Measurements from ENCODE around the gene ASTN2.

Gene ASTN2

DNA sequence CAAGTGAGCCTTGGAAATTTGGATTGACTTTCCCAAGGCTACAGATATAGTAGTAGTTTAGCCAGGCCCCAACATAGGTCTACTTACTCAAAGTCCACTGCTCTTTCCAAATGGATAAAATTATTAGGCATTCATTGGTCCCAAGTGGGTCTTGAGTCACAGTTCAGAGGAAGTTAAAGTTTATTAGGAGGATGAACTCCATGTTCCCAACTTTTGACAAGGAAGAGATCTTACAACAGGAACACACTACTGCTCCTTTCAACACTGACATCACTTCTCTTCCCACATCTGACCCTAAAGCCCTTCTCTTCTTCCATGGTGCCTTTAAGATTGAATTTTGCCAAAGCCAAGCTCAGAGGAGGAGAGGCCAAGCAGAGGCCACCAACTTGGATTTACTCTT, 962.2 kb downstream of the ASTN2 start:
- no peaks in the 10 kb centered on the region for H3K27me3 ChIP-seq
- 0 out of 22 replicates have a peak, but pooled peaks cover 0 to 4% (median 0%) of the 10 kb centered on the region in 11 experiments for H3K36me3 ChIP-seq
- H3K27ac ChIP-seq: no peak overlapping the region
- no peak for TF ChIP-seq Cebpa-rat (IDR thresholded peaks at IDR 0.05)
- no peak overlapping the region for H3K9ac ChIP-seq
- H3K4me1 ChIP-seq: peaks cover 0 to 16% (median 10%) of the 10 kb centered on the region in 10 experiments; a peak in 14 of 20 replicates
- H3K4me3 ChIP-seq: no peak overlapping the region
- no peaks in the 10 kb centered on the region for H4K20me1 ChIP-seq
- peaks cover 10 to 19% (median 12%) of the 10 kb centered on the region in 11 experiments for H3K9me3 ChIP-seq (replicated peaks in 1 of 11)
- H3K4me2 ChIP-seq: no peak overlapping the region

DNA sequence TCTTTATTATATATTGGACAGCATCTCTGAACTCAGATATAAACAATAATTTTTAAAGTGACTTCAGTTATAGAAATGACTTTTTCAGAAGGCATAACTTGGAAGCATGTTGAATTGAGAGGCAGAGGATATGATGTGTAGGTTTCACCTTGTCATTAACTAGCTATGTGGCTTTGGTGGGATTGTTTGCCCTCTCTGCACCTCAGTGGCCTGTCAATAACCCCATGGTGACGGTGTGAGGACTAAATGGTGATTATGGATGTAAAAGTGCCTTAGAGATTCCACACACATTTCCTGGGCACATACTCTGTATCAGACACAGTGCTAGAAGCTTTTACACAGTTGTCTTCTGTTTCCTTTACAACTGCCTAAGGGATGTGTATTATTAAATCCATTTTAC, 962.6 kb downstream of the ASTN2 start:
- H3K27ac ChIP-seq: no peak overlapping the region
- no peak overlapping the region for H3K4me3 ChIP-seq
- H3K4me1 ChIP-seq: peaks cover 0 to 19% (median 14%) of the 10 kb centered on the region in 10 experiments; a peak in 14 of 20 replicates
- H3K4me2 ChIP-seq: no peak overlapping the region
- no peaks in the 10 kb centered on the region for H3K27me3 ChIP-seq
- H3K9ac ChIP-seq: no peak overlapping the region
- peaks cover 10 to 15% (median 11%) of the 10 kb centered on the region in 11 experiments for H3K9me3 ChIP-seq (replicated peaks in 1 of 11)
- no peak for TF ChIP-seq Cebpa-rat (IDR thresholded peaks at IDR 0.05)
- H3K36me3 ChIP-seq: 0 out of 22 replicates have a peak, but pooled peaks cover 0 to 4% (median 0%) of the 10 kb centered on the region in 11 experiments
- no peaks in the 10 kb centered on the region for H4K20me1 ChIP-seq

- Histone ChIP-seq H3K9ac (no peak overlapping the region), H4K20me1 (no peaks in the 10 kb centered on the region), H3K36me3 (0 out of 22 replicates have a peak, but pooled peaks cover 0 to 2% (median 0%) of the 10 kb centered on the region in 11 experiments), H3K27me3 (no peaks in the 10 kb centered on the region), H3K27ac (no peak overlapping the region), H3K4me3 (no peak overlapping the region), H3K4me1 (peaks cover 0 to 19% (median 14%) of the 10 kb centered on the region in 10 experiments; a peak in 14 of 20 replicates), H3K9me3 (replicated peaks in 1 of 11) (peaks cover 4 to 8% (median 5%) of the 10 kb centered on the region in 11 experiments), H3K4me2 (no peak overlapping the region)
- TF ChIP-seq Cebpa-rat (IDR thresholded peaks at IDR 0.05): no peak
Measured at GRCh38 chr9:116451500-116452115, 963.2 kb downstream of the ASTN2 start.

DNA sequence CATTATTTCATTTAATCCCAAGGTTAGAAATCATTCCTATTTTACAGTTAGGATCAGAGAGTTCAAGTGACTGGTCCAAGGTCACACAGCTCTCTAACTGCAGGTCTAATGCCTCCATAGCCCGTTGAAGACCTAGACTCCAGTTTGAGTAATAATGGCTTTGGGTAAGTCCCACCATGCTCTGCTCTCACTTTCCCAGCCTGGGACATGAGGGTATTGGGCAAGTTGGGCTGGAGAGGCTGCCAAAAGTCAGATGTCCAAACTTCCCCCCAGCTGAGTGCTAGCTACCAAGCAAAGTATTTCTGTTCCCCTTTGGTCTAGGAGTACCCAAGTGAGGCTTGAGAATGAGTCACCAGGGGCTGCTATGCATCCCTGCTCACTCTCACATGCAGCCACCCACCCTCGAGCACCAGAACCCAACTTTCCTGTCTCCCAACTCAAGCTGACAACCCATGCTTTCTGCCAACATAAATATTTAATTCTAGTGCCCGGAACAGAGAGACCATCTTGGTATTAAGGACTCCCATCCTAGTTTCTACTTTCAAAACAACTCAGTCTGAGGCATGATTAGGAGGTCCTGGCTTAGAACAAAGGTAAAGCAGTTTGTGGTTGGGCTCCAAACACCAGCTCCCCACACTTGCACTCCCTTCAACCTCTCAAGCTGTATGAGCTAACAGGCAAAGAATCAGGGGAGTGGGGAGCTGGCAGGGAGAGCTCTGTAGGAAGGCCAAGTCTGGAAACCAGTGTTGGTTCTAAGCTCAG, 964.3 kb downstream of the ASTN2 start:
- Histone ChIP-seq H3K36me3 (no peaks in the 10 kb centered on the region), H3K9ac (no peak overlapping the region), H3K9me3 (replicated peaks in 1 of 11) (0 out of 22 replicates have a peak, but pooled peaks cover 0 to 4% (median 0%) of the 10 kb centered on the region in 11 experiments), H3K27me3 (no peaks in the 10 kb centered on the region), H3K4me1 (peaks cover 0 to 19% (median 14%) of the 10 kb centered on the region in 10 experiments; a peak in 14 of 20 replicates), H4K20me1 (no peaks in the 10 kb centered on the region), H3K4me3 (no peak overlapping the region), H3K27ac (no peak overlapping the region; a peak in 1 of 22 replicates), H3K4me2 (peak overlapping the region in 5 of 11 experiments; percentile 2 to 27 (median 9); a peak in 2 of 22 replicates)
- TF ChIP-seq Cebpa-rat (IDR thresholded peaks at IDR 0.05): no peak

DNA sequence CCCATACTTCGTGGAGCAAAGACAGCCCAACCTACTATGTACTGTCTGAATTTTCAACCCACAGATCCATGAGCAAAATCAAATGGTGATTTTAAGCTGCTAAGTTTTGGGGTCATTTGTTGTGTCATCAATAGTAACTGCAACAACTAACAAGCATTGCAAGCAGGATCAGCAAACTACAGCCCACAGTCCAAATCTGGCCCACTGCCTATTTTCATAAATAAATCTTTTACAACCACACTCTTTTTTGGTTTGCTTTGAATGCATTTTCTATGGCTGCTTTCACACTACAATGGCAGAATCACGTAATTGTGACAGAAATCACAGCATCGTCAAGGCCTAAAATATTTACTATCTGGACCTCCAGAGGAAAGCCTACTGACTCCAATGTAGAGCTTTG, 964.9 kb downstream of the ASTN2 start:
- Histone ChIP-seq H4K20me1 (no peaks in the 10 kb centered on the region), H3K9ac (no peak overlapping the region), H3K4me2 (peak overlapping the region in 2 of 11 experiments; percentile 9 to 14; a peak in 1 of 22 replicates), H3K9me3 (replicated peaks in 1 of 11) (0 out of 22 replicates have a peak, but pooled peaks cover 0 to 4% (median 0%) of the 10 kb centered on the region in 11 experiments), H3K4me1 (peaks cover 0 to 19% (median 14%) of the 10 kb centered on the region in 10 experiments; a peak in 14 of 20 replicates), H3K4me3 (no peak overlapping the region), H3K36me3 (no peaks in the 10 kb centered on the region), H3K27me3 (no peaks in the 10 kb centered on the region), H3K27ac (no peak overlapping the region; a peak in 1 of 22 replicates)
- no peak for TF ChIP-seq Cebpa-rat (IDR thresholded peaks at IDR 0.05)

DNA sequence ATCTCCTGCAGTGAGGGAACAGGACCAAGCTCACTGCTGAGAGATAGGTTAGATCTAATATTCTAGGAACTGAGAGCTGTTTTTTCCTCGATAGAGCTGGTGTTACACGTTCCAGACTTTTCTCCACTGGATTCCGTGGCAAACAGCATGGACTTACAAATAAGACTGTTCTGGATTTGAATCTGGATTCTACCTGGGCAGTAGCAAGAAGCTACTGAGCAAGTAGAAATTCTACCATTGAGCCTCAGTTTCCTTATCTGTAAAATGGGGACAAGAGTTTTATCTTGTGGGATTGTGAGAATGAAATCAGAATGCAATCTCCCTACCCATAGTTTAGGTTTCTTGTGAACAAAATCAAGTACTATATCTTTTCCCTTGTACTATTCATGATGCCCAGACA, 966.4 kb downstream of the ASTN2 start:
- no peak for TF ChIP-seq Cebpa-rat (IDR thresholded peaks at IDR 0.05)
- H3K4me1 ChIP-seq: peaks cover 0 to 19% (median 14%) of the 10 kb centered on the region in 10 experiments; a peak in 14 of 20 replicates
- H3K4me2 ChIP-seq: peak overlapping the region in 5 of 11 experiments; percentile 41 to 62 (median 50); a peak in 7 of 22 replicates
- peak overlapping the region in 6 of 11 experiments; percentile 42 to 70 (median 58); a peak in 12 of 22 replicates for H3K27ac ChIP-seq
- H3K4me3 ChIP-seq: no peak overlapping the region
- 0 out of 22 replicates have a peak, but pooled peaks cover 0 to under 1% (median 0%) of the 10 kb centered on the region in 11 experiments for H3K9me3 ChIP-seq (replicated peaks in 1 of 11)
- no peaks in the 10 kb centered on the region for H4K20me1 ChIP-seq
- H3K36me3 ChIP-seq: no peaks in the 10 kb centered on the region
- H3K27me3 ChIP-seq: no peaks in the 10 kb centered on the region
- peak overlapping the region in 1 of 11 experiments; percentile 59; a peak in 1 of 22 replicates for H3K9ac ChIP-seq

DNA sequence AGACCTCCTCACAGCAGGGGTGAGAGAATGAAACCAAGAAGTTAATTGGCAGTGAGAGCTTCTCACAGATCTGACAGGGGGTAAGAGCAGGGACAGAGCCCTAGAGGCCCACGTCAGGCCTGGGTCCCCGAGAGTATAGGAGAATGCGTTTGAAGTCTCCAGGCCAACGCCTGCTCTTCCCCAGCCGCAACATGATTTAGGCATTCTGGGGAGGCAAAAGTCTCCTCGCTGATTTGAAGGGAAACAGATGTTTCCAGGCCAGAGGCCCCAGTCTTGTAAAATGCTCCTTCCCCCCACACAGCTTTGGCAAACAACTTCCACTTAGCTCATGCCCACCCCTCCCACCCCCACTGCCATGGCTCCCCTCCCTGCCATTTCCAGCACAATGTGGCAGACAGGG, 966.9 kb downstream of the ASTN2 start:
- Histone ChIP-seq H3K9ac (peak overlapping the region in 1 of 11 experiments; percentile 59; a peak in 1 of 22 replicates), H3K36me3 (no peaks in the 10 kb centered on the region), H3K9me3 (replicated peaks in 1 of 11) (no peaks in the 10 kb centered on the region), H3K27ac (peak overlapping the region in 6 of 11 experiments; percentile 42 to 70 (median 58); a peak in 10 of 22 replicates), H3K27me3 (no peaks in the 10 kb centered on the region), H4K20me1 (no peaks in the 10 kb centered on the region), H3K4me2 (peak overlapping the region in 8 of 11 experiments; percentile 32 to 62 (median 51); a peak in 14 of 22 replicates), H3K4me3 (no peak overlapping the region), H3K4me1 (peaks cover 0 to 19% (median 14%) of the 10 kb centered on the region in 10 experiments; a peak in 14 of 20 replicates)
- no peak for TF ChIP-seq Cebpa-rat (IDR thresholded peaks at IDR 0.05)

DNA sequence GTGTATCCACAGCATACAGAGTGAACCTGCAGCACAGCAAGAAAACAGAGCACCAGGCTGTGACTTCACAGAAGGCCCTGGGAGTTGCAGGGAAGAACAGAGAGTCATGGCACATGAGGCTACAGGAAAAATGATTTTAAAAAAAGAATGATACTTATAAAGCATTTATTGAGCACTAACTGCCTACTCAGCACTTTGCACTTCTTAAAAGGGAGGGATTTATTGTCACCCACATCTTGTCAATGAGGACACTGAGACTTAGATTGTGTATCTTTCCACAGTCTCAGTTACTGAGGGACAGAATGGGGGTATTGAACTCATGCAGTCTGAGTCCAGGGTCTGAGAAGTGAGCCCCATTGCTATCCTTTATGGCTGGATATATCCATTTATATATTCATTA, 972.3 kb downstream of the ASTN2 start:
- Histone ChIP-seq H3K27me3 (no peaks in the 10 kb centered on the region), H3K9me3 (replicated peaks in 1 of 11) (peaks cover 0 to 1% (median 0%) of the 10 kb centered on the region in 11 experiments; a peak in 2 of 22 replicates), H3K4me1 (peaks cover 0 to 6% (median under 1%) of the 10 kb centered on the region in 10 experiments; a peak in 10 of 20 replicates), H3K27ac (no peak overlapping the region), H3K4me3 (no peak overlapping the region), H3K36me3 (peaks cover 0 to 23% (median 0%) of the 10 kb centered on the region in 11 experiments; a peak in 3 of 22 replicates), H4K20me1 (no peaks in the 10 kb centered on the region), H3K4me2 (no peak overlapping the region), H3K9ac (no peak overlapping the region)
- no peak for TF ChIP-seq Cebpa-rat (IDR thresholded peaks at IDR 0.05)

All from BLaER1 treated with 17β-estradiol and CSF1 and Interleukin-3, amounts not matched to agents 10 nM and 100 nM (cell line).